Neural cell (in vitro differentiated cells): ENCODE data around the gene CNNM2. TPM values are rescaled to one million over a fixed set of nuclear protein-coding genes. Genes with fewer than 3 reads are reported as not detected.

ENCODE experiments used
- H2AFZ ChIP-seq: fragments of 200-600, 300-800 bp; sonication (generic), shearing (Covaris generic); 2 replicates; pipeline ENCODE4 v1.6.0; 2014; ENCODE audit warnings: low read depth, mild to moderate bottlenecking, antibody characterized with exemption, low read length, moderate library complexity
- H3F3A ChIP-seq: fragments of 200-600 bp; shearing (Covaris generic); 2 replicates; pipeline ENCODE4 v1.6.1; 2016; ENCODE audit warnings: mild to moderate bottlenecking, moderate library complexity, mixed read lengths, antibody characterized with exemption, low read length; ENCODE audit not compliant: insufficient read depth, poor library complexity, severe bottlenecking
- H3K27ac ChIP-seq: fragments of 200-600, 300-800 bp; sonication (generic), shearing (Covaris generic); 2 replicates; pipeline ENCODE4 v1.5.1; 2014; ENCODE audit warnings: mild to moderate bottlenecking, low read length, moderate library complexity
- H3K27me3 ChIP-seq: fragments of 300-800, 200-600 bp; sonication (generic), shearing (Covaris generic); 2 replicates; pipeline ENCODE4 v1.6.0; 2014; ENCODE audit warnings: mild to moderate bottlenecking, low read depth, low read length, moderate library complexity; ENCODE audit not compliant: insufficient read depth
- H3K36me3 ChIP-seq: fragments of 300-800, 200-600 bp; sonication (generic), shearing (Covaris generic); 2 replicates; pipeline ENCODE4 v1.5.1; 2014; ENCODE audit warnings: mild to moderate bottlenecking, antibody characterized with exemption, low read length, moderate library complexity; ENCODE audit not compliant: insufficient read depth
- H3K4me2 ChIP-seq: fragments of 300-800, 200-600 bp; sonication (generic), shearing (Covaris generic); 2 replicates; pipeline ENCODE4 v1.6.0; 2014; ENCODE audit warnings: mild to moderate bottlenecking, low read length
- H3K4me3 ChIP-seq: fragments of 300-800, 200-600 bp; sonication (generic), shearing (Covaris generic); 2 replicates; pipeline ENCODE4 v1.5.1; 2014; ENCODE audit warnings: mild to moderate bottlenecking, low read length, moderate library complexity
- H3K79me2 ChIP-seq: fragments of 200-600 bp; shearing (Covaris generic); replicated peaks from 2 replicates; pipeline ENCODE4 v1.6.0; 2014; ENCODE audit warnings: mild to moderate bottlenecking, low read length, moderate library complexity; ENCODE audit not compliant: insufficient read depth
- H3K9ac ChIP-seq: fragments of 300-800, 200-600 bp; sonication (generic), shearing (Covaris generic); 2 replicates; pipeline ENCODE4 v1.6.1; 2016; ENCODE audit warnings: mild to moderate bottlenecking, low read length, mixed read lengths
- H3K9me2 ChIP-seq: fragments of 200-600 bp; shearing (Covaris generic); 2 replicates; pipeline ENCODE4 v1.6.1; 2016; ENCODE audit warnings: mild to moderate bottlenecking, low read length, mixed read lengths; ENCODE audit not compliant: insufficient read depth
- H3K9me3 ChIP-seq: fragments of 200-600, 300-800 bp; sonication (generic), shearing (Covaris generic); 2 replicates; pipeline ENCODE4 v1.6.1; 2016; ENCODE audit warnings: mild to moderate bottlenecking, mixed run types, low read length, moderate library complexity, mixed read lengths
- H4K20me1 ChIP-seq: fragments of 200-600 bp; shearing (Covaris generic); 2 replicates; pipeline ENCODE4 v1.6.1; 2016; ENCODE audit warnings: mild to moderate bottlenecking, mixed run types; ENCODE audit not compliant: insufficient read depth
- CTCF ChIP-seq: fragments of 450-650 bp; IDR thresholded peaks from 2 replicates; pipeline ENCODE4 v1.5.1; 2014; ENCODE audit warnings: antibody characterized with exemption, mild to moderate bottlenecking, moderate library complexity; ENCODE audit not compliant: poor library complexity, severe bottlenecking
- EP300 ChIP-seq: fragments of 450-650 bp; conservative IDR thresholded peaks from 2 replicates; pipeline ENCODE4 v1.6.1; 2014; ENCODE audit warnings: antibody characterized with exemption, mild to moderate bottlenecking, moderate library complexity; ENCODE audit not compliant: poor library complexity, severe bottlenecking
- EZH2 ChIP-seq: fragments of 200-600, 300-800 bp; shearing (Covaris generic), sonication (generic); IDR thresholded peaks from 2 replicates; pipeline ENCODE4 v1.6.1; 2014; ENCODE audit warnings: antibody characterized with exemption, low read length, borderline replicate concordance, mild to moderate bottlenecking; ENCODE audit not compliant: insufficient read depth, poor library complexity, severe bottlenecking
- MXI1 ChIP-seq: fragments of 450-650 bp; conservative IDR thresholded peaks from 2 replicates; pipeline ENCODE4 v1.6.1; 2014; ENCODE audit warnings: antibody characterized with exemption, mild to moderate bottlenecking; ENCODE audit not compliant: poor library complexity, severe bottlenecking
- POLR2AphosphoS5 ChIP-seq: IDR thresholded peaks from 2 replicates; pipeline ENCODE4 v1.6.1; 2012
- RAD21 ChIP-seq: fragments of 450-650 bp; conservative IDR thresholded peaks from 2 replicates; pipeline ENCODE4 v1.6.1; 2014; ENCODE audit warnings: antibody characterized with exemption, mild to moderate bottlenecking, moderate library complexity
- REST ChIP-seq: IDR thresholded peaks from 2 replicates; pipeline ENCODE4 v1.6.1; 2012; ENCODE audit warnings: borderline replicate concordance
- SMC3 ChIP-seq: fragments of 450-650 bp; conservative IDR thresholded peaks from 2 replicates; pipeline ENCODE4 v1.6.1; 2014; ENCODE audit warnings: antibody characterized with exemption, mild to moderate bottlenecking, moderate library complexity; ENCODE audit not compliant: poor library complexity
- TAF1 ChIP-seq: IDR thresholded peaks from 2 replicates; pipeline ENCODE4 v1.6.1; 2012; ENCODE audit warnings: low read depth
- polyA plus RNA-seq: library from polyadenylated mRNA; depleted of rRNA; stranded (reverse); fragments of >200 nt; gene quantifications from 2 replicates; pipeline ENCODE4 v1.2.3, GENCODE V29; 2014

Gene CNNM2
- polyA plus RNA-seq, 1 donor from 2014 or later = 5.0 TPM

GRCh38 chr10:103120977-103121735, 203.1 kb downstream of the CNNM2 start:
- no peaks in the 10 kb centered on the region for H3K36me3 ChIP-seq
- no peak overlapping the region for H3K9ac ChIP-seq
- H3K79me2 ChIP-seq = no peaks in the 10 kb centered on the region
- no peaks in the 10 kb centered on the region for H3F3A ChIP-seq
- H3K9me3 ChIP-seq = no peaks in the 10 kb centered on the region
- H3K27ac ChIP-seq = no peak overlapping the region
- no peak overlapping the region for H2AFZ ChIP-seq
- H4K20me1 ChIP-seq = no peaks in the 10 kb centered on the region
- H3K4me2 ChIP-seq = no peak overlapping the region
- TF ChIP-seq TAF1 (no peak), MXI1 (no peak), POLR2AphosphoS5 (no peak), EZH2 (no peak), SMC3 (no peak), CTCF (no peak), RAD21 (no peak), REST (no peak), EP300 (no peak)
- no peaks in the 10 kb centered on the region for H3K9me2 ChIP-seq
- H3K4me3 ChIP-seq = no peak overlapping the region
- no peaks in the 10 kb centered on the region for H3K27me3 ChIP-seq

GRCh38 chr10:103123282-103124024, 205.4 kb downstream of the CNNM2 start:
- no peak overlapping the region for H3K27ac ChIP-seq
- H3K9me3 ChIP-seq = no peaks in the 10 kb centered on the region
- no peaks in the 10 kb centered on the region for H3K27me3 ChIP-seq
- no peak for TF ChIP-seq EP300
- TF ChIP-seq MXI1 = no peak
- no peak for TF ChIP-seq REST
- TF ChIP-seq SMC3 = no peak
- TF ChIP-seq TAF1 = no peak
- TF ChIP-seq CTCF = no peak
- no peak for TF ChIP-seq RAD21
- TF ChIP-seq POLR2AphosphoS5 = no peak
- no peak for TF ChIP-seq EZH2
- H3K36me3 ChIP-seq = no peaks in the 10 kb centered on the region
- no peaks in the 10 kb centered on the region for H3K9me2 ChIP-seq
- no peak overlapping the region for H2AFZ ChIP-seq
- no peaks in the 10 kb centered on the region for H3F3A ChIP-seq
- H3K4me2 ChIP-seq = no peak overlapping the region
- H3K9ac ChIP-seq = no peak overlapping the region
- no peak overlapping the region for H3K4me3 ChIP-seq
- H4K20me1 ChIP-seq = no peaks in the 10 kb centered on the region
- H3K79me2 ChIP-seq = no peaks in the 10 kb centered on the region
